ENCODE measurements around the gene TBC1D1. TPM values are rescaled to one million over a fixed set of nuclear protein-coding genes. Genes with fewer than 3 reads are reported as not detected.

Gene TBC1D1
- total and polyA plus RNA-seq, 2 experiments from 2014 or later: 53.9 to 151 TPM

DNA sequence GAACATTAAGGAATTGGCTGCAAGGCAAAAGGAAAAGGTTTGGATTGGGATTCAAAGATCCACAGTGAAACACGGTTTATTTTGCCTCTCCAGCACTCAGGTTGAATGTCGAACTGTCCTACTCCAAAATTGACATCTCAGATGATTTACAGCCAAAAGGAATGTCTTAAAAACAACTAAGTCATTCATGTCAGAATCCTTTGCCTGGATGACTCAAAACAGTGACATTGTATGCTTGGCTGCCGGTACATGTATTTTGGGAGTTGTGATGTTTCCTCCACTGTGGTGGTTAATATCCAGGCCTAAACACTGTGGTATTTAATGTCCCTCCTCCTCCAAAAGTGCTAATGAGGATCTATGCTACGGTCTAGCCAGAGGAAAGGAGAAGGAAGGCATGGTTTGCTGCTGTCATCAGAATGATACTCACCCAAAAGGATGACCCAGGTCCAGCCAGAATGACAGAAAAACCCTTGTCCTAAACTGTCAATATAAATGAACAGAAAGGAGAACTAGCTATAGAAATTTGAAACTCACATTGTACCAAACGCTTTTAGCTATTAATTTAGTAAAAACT is 43.5 kb upstream of the TBC1D1 start:
- no peak overlapping the region for H3K4me3 ChIP-seq

More for the DNA sequence above, 43.5 kb upstream of the TBC1D1 start:
- no peaks in the 10 kb centered on the region for H3K79me2 ChIP-seq (replicated peaks; ENCODE audit: insufficient read depth)
- H4K20me1 ChIP-seq (replicated peaks; ENCODE audit: insufficient read depth): peaks cover 6% of the 10 kb centered on the region
- H3K4me1 ChIP-seq (ENCODE audit: insufficient read depth): no peaks in the 10 kb centered on the region
- H3K4me3 Mint-ChIP-seq: no peak overlapping the region
- no peak for DNase-seq (ENCODE audit: low spot score)
- H3K27me3 Mint-ChIP-seq (ENCODE audit: insufficient read depth, low read depth, poor library complexity): peaks cover 3% of the 10 kb centered on the region
- H3F3A ChIP-seq (replicated peaks; ENCODE audit: low read depth): no peaks in the 10 kb centered on the region
- no peaks in the 10 kb centered on the region for H3K4me1 Mint-ChIP-seq
- ATAC-seq: no peak
- H3K9me2 ChIP-seq (ENCODE audit: insufficient read depth): no peaks in the 10 kb centered on the region
- no peak for TF ChIP-seq EZH2 (IDR thresholded peaks at IDR 0.05; ENCODE audit: low read depth, unreplicated experiment)
- TF ChIP-seq, protein P1, sequence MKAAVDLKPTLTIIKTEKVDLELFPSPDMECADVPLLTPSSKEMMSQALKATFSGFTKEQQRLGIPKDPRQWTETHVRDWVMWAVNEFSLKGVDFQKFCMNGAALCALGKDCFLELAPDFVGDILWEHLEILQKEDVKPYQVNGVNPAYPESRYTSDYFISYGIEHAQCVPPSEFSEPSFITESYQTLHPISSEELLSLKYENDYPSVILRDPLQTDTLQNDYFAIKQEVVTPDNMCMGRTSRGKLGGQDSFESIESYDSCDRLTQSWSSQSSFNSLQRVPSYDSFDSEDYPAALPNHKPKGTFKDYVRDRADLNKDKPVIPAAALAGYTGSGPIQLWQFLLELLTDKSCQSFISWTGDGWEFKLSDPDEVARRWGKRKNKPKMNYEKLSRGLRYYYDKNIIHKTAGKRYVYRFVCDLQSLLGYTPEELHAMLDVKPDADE (IDR thresholded peaks at IDR 0.05): no peak
- TF ChIP-seq CREB1 (CRISPR knock-in tag; IDR thresholded peaks at IDR 0.05; ENCODE audit: low read depth): no peak
- TF ChIP-seq NANOG (IDR thresholded peaks at IDR 0.05; ENCODE audit: borderline replicate concordance): no peak
- TF ChIP-seq, protein P2, sequence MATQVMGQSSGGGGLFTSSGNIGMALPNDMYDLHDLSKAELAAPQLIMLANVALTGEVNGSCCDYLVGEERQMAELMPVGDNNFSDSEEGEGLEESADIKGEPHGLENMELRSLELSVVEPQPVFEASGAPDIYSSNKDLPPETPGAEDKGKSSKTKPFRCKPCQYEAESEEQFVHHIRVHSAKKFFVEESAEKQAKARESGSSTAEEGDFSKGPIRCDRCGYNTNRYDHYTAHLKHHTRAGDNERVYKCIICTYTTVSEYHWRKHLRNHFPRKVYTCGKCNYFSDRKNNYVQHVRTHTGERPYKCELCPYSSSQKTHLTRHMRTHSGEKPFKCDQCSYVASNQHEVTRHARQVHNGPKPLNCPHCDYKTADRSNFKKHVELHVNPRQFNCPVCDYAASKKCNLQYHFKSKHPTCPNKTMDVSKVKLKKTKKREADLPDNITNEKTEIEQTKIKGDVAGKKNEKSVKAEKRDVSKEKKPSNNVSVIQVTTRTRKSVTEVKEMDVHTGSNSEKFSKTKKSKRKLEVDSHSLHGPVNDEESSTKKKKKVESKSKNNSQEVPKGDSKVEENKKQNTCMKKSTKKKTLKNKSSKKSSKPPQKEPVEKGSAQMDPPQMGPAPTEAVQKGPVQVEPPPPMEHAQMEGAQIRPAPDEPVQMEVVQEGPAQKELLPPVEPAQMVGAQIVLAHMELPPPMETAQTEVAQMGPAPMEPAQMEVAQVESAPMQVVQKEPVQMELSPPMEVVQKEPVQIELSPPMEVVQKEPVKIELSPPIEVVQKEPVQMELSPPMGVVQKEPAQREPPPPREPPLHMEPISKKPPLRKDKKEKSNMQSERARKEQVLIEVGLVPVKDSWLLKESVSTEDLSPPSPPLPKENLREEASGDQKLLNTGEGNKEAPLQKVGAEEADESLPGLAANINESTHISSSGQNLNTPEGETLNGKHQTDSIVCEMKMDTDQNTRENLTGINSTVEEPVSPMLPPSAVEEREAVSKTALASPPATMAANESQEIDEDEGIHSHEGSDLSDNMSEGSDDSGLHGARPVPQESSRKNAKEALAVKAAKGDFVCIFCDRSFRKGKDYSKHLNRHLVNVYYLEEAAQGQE (IDR thresholded peaks at IDR 0.05; ENCODE audit: unreplicated experiment): no peak
- TF ChIP-seq ZNF114 (CRISPR knock-in tag; IDR thresholded peaks at IDR 0.05): no peak
- no peak for TF ChIP-seq POLR2AphosphoS5 (IDR thresholded peaks at IDR 0.05; ENCODE audit: low read depth)
- no peak for TF ChIP-seq STAT1 (IDR thresholded peaks at IDR 0.05; ENCODE audit: unreplicated experiment)
- TF ChIP-seq ZNF462 (CRISPR knock-in tag; IDR thresholded peaks at IDR 0.05): no peak
- TF ChIP-seq ZNF331 (CRISPR knock-in tag; IDR thresholded peaks at IDR 0.05; ENCODE audit: low read depth): no peak
- TF ChIP-seq, protein P3, sequence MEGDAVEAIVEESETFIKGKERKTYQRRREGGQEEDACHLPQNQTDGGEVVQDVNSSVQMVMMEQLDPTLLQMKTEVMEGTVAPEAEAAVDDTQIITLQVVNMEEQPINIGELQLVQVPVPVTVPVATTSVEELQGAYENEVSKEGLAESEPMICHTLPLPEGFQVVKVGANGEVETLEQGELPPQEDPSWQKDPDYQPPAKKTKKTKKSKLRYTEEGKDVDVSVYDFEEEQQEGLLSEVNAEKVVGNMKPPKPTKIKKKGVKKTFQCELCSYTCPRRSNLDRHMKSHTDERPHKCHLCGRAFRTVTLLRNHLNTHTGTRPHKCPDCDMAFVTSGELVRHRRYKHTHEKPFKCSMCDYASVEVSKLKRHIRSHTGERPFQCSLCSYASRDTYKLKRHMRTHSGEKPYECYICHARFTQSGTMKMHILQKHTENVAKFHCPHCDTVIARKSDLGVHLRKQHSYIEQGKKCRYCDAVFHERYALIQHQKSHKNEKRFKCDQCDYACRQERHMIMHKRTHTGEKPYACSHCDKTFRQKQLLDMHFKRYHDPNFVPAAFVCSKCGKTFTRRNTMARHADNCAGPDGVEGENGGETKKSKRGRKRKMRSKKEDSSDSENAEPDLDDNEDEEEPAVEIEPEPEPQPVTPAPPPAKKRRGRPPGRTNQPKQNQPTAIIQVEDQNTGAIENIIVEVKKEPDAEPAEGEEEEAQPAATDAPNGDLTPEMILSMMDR (conservative IDR thresholded peaks at IDR 0.05; ENCODE audit: low read depth in 2 of 2): no peak
- no peak for TF ChIP-seq JUNB (IDR thresholded peaks at IDR 0.05; ENCODE audit: unreplicated experiment)
- TF ChIP-seq EZH2phosphoT487 (IDR thresholded peaks at IDR 0.05; ENCODE audit: unreplicated experiment): no peak
- H3K4me2 ChIP-seq: no peak overlapping the region
- H3K9me3 Mint-ChIP-seq: no peaks in the 10 kb centered on the region
- no peak overlapping the region for H3K27ac Mint-ChIP-seq
- peaks cover 31% of the 10 kb centered on the region for H3K36me3 ChIP-seq (ENCODE audit: insufficient read depth)
- H3K27ac ChIP-seq (ENCODE audit: low read depth): no peak overlapping the region
- H3K27me3 ChIP-seq (ENCODE audit: insufficient read depth): no peaks in the 10 kb centered on the region
- no peak overlapping the region for H2AFZ ChIP-seq
- H3K36me3 Mint-ChIP-seq (ENCODE audit: low read depth): peaks cover 40% of the 10 kb centered on the region

Measured in GM23338 (cell line).